Smooth muscle cell (in vitro differentiated cells): Measurements from ENCODE around the gene UBB. TPM values are rescaled to one million over a fixed set of nuclear protein-coding genes. Genes with fewer than 3 reads are reported as not detected.

Experiments used
- DNase-seq: peaks from one replicate; lab custom pipeline; 2025; ENCODE audit not compliant: unreplicated experiment; lab: John Stamatoyannopoulos, UW
- H2AFZ ChIP-seq: fragments of 200-600 bp; sonication (generic); 2 replicates; pipeline ENCODE4 v1.6.0; 2016; ENCODE audit warnings: antibody characterized with exemption, low read depth, mild to moderate bottlenecking
- H3F3A ChIP-seq: fragments of 200-600 bp; sonication (generic); 2 replicates; pipeline ENCODE4 v1.6.0; 2017; ENCODE audit warnings: antibody characterized with exemption, low read depth
- H3K27ac ChIP-seq: fragments of 200-600 bp; sonication (generic); 2 replicates; pipeline ENCODE4 v1.5.1; 2016; ENCODE audit warnings: low read depth, mild to moderate bottlenecking
- H3K27me3 ChIP-seq: fragments of 200-600 bp; sonication (generic); 2 replicates; pipeline ENCODE4 v1.6.1; 2016; ENCODE audit warnings: low read depth, mild to moderate bottlenecking
- H3K36me3 ChIP-seq: fragments of 200-600 bp; sonication (generic); 2 replicates; pipeline ENCODE4 v1.5.1; 2016; ENCODE audit warnings: low read depth
- H3K4me1 ChIP-seq: fragments of 200-600 bp; sonication (generic); 2 replicates; pipeline ENCODE4 v1.5.1; 2016; ENCODE audit warnings: low read depth
- H3K4me2 ChIP-seq: fragments of 200-600 bp; sonication (generic); 2 replicates; pipeline ENCODE4 v1.6.0; 2016; ENCODE audit warnings: mild to moderate bottlenecking
- H3K4me3 ChIP-seq: fragments of 200-600 bp; sonication (generic); 2 replicates; pipeline ENCODE4 v1.5.1; 2016; ENCODE audit warnings: mild to moderate bottlenecking
- H3K79me2 ChIP-seq: fragments of 200-600 bp; sonication (generic); 2 replicates; pipeline ENCODE4 v1.6.0; 2016; ENCODE audit warnings: low read depth, mild to moderate bottlenecking
- H3K9ac ChIP-seq: fragments of 200-600 bp; sonication (generic); 2 replicates; pipeline ENCODE4 v1.6.0; 2016; ENCODE audit warnings: low read depth
- H3K9me3 ChIP-seq: fragments of 200-600 bp; sonication (generic); replicated peaks from 2 replicates; pipeline ENCODE4 v1.5.1; 2016; ENCODE audit warnings: low read depth
- H4K20me1 ChIP-seq: fragments of 200-600 bp; sonication (generic); 2 replicates; pipeline ENCODE4 v1.6.0; 2016; ENCODE audit warnings: low read depth
- WGBS: methylation state at CpG from one replicate; pipeline ENCODE4 v1.1.7; 2016; ENCODE audit warnings: low lambda C conversion rate; 5-methylcytosine and 5-hydroxymethylcytosine counted together
- polyA plus RNA-seq: library from polyadenylated mRNA; unstranded; fragments of >200 nt; fragmentation: Nextera tagmentation; extraction: Ambion mirVana; gene quantifications from 2 replicates; pipeline ENCODE4 v1.2.1, GENCODE V29; 2016
- total RNA-seq: library from RNA; depleted of rRNA; stranded (reverse); fragments of >200 nt; gene quantifications from 2 replicates; pipeline ENCODE4 v1.2.3, GENCODE V29; 2014
- TF ChIP-seq, protein P1 (sequence below): fragments of 200-600 bp; sonication (generic); IDR thresholded peaks from 2 replicates; pipeline ENCODE4 v1.5.1; 2017; ENCODE audit warnings: borderline replicate concordance, mild to moderate bottlenecking, antibody characterized with exemption; ENCODE audit not compliant: insufficient read depth, poor library complexity, severe bottlenecking

The UBB gene
- total and polyA plus RNA-seq, 2 experiments from 2014 or later = 1,184 to 2,323 TPM

DNA sequence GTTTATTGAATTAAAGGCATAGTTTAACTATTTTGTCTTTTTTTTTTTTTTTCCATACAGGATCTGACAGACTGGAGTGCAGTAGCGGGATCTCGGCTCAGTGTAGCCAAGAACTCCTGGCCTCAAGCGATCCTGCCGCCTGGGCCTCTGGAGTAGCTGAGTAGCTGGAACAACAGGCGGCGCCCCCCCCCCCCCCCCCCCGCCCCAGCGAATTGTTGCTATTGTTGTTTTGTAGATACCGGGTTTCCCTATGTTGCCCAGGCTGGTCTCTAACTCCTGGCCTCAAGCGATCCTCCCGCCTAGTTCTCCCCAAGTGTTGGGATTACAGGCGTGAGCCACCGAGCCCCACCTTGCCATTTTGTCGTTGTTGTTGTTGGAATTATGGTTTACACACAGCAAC, 26.3 kb upstream of the UBB start:
- H3K9me3 ChIP-seq = no peaks in the 10 kb centered on the region
- no peak overlapping the region for H3K9ac ChIP-seq
- H3K36me3 ChIP-seq = no peaks in the 10 kb centered on the region
- H4K20me1 ChIP-seq = no peaks in the 10 kb centered on the region
- peaks cover 13% of the 10 kb centered on the region for H3K79me2 ChIP-seq
- no peak overlapping the region for H3K4me3 ChIP-seq
- WGBS = 82% methylated on average over 14 of the region's 14 CpGs
- H3K27me3 ChIP-seq = no peaks in the 10 kb centered on the region
- peaks cover 8% of the 10 kb centered on the region for H3K4me1 ChIP-seq
- TF ChIP-seq, protein P1, sequence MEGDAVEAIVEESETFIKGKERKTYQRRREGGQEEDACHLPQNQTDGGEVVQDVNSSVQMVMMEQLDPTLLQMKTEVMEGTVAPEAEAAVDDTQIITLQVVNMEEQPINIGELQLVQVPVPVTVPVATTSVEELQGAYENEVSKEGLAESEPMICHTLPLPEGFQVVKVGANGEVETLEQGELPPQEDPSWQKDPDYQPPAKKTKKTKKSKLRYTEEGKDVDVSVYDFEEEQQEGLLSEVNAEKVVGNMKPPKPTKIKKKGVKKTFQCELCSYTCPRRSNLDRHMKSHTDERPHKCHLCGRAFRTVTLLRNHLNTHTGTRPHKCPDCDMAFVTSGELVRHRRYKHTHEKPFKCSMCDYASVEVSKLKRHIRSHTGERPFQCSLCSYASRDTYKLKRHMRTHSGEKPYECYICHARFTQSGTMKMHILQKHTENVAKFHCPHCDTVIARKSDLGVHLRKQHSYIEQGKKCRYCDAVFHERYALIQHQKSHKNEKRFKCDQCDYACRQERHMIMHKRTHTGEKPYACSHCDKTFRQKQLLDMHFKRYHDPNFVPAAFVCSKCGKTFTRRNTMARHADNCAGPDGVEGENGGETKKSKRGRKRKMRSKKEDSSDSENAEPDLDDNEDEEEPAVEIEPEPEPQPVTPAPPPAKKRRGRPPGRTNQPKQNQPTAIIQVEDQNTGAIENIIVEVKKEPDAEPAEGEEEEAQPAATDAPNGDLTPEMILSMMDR = no peak
- no peaks in the 10 kb centered on the region for H3F3A ChIP-seq
- no peak overlapping the region for H2AFZ ChIP-seq
- H3K27ac ChIP-seq = no peak overlapping the region
- no peak overlapping the region for H3K4me2 ChIP-seq
- DNase-seq = no peak

DNA sequence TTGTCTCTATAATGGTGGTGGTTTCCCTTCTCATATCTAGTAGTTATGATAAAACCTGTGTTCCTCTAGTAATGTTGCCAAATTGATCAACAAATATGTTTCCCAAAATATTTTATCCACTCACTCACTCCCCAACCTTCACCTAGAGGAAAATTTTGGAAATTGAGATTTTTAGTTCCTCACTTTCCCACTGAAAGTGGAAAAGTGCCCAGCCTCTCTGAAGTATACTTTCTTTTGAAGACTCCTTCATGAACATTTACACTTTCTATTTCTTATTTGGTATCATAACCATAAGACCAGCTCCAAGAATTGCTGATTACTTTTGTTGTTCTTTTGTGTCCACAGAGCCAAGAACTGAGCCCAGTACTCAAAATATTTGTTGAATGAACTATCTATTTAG, 22.5 kb upstream of the UBB start:
- no peak for DNase-seq

DNA sequence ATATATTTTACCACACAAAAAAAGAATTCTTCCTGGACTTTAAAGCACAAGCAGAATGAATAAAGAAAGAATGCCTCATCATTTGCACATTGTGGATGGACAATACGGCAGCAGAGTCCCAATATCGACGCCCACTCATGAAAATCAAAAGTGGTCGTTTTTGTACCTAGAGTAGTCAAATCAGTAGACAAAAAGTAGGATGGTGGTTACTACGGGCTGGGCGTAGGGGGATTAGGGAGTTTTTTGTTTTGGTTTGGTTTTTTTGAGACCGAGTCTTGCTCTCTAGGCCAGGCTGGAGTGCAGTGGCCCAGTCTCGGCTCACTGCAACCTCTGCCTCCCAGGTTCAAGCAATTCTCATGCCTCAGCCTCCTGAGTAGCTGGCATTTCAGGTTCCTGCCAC, 19.0 kb upstream of the UBB start:
- H3K4me1 ChIP-seq = peaks cover 3% of the 10 kb centered on the region
- no peak overlapping the region for H3K4me2 ChIP-seq
- no peak overlapping the region for H3K9ac ChIP-seq
- no peaks in the 10 kb centered on the region for H3F3A ChIP-seq
- H3K79me2 ChIP-seq = no peaks in the 10 kb centered on the region
- H3K4me3 ChIP-seq = no peak overlapping the region
- no peak for DNase-seq
- no peaks in the 10 kb centered on the region for H4K20me1 ChIP-seq
- no peak overlapping the region for H3K27ac ChIP-seq
- H3K27me3 ChIP-seq = no peaks in the 10 kb centered on the region
- H3K9me3 ChIP-seq = no peaks in the 10 kb centered on the region
- no peak overlapping the region for H2AFZ ChIP-seq
- WGBS = 90% methylated on average over 8 of the region's 8 CpGs
- TF ChIP-seq, protein P1 = no peak
- H3K36me3 ChIP-seq = no peaks in the 10 kb centered on the region

More for the DNA sequence above, 22.5 kb upstream of the UBB start:
- H3K4me3 ChIP-seq = no peak overlapping the region
- H3K27ac ChIP-seq = no peak overlapping the region
- no peaks in the 10 kb centered on the region for H3K36me3 ChIP-seq
- no peaks in the 10 kb centered on the region for H3K4me1 ChIP-seq
- H3K9me3 ChIP-seq = no peaks in the 10 kb centered on the region
- H4K20me1 ChIP-seq = no peaks in the 10 kb centered on the region
- no peaks in the 10 kb centered on the region for H3F3A ChIP-seq
- H3K79me2 ChIP-seq = no peaks in the 10 kb centered on the region
- H3K27me3 ChIP-seq = no peaks in the 10 kb centered on the region
- H3K9ac ChIP-seq = no peak overlapping the region
- no peak overlapping the region for H2AFZ ChIP-seq
- H3K4me2 ChIP-seq = no peak overlapping the region
- TF ChIP-seq, protein P1 = no peak

DNA sequence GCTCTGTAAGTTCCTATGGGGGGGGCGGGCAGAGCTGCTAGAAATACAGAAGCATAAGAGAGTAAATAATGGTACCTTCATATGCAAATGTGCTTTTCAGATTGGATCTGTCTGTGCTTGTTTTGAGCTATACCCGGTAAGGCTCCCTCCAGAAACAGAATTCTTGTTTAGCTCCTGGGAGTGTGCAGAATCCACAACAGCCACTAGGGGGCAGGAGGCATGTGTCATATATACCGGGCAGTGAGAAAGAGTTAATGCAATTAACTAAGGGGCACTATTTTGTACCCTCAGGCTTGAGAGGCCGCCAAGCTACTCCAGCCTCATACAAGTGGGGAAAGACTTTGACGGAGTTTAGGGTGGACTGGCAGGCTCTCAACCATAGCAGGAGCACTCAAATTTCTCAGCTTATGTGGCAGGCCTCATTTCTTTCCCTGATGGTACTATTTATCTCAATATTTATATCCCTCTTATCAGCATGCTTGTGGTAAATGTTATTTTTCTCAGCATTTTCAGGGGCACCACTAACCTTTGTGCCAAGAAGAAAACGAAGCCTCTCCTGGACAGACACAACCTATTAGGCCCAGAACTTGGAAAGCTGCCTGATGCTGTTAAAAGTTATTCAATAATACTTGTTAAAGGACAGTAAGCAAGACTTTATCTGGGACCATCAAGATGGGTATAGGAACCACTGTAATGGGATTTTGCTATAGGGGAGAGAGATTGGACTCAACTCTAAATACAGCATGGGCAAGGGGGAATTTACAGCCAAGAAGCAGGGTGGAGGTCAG, 16.9 kb upstream of the UBB start:
- Histone ChIP-seq H3K27ac (no peak overlapping the region), H2AFZ (peak overlapping the region; percentile 48), H4K20me1 (no peaks in the 10 kb centered on the region), H3K4me1 (peaks cover 3% of the 10 kb centered on the region), H3K4me3 (no peak overlapping the region), H3K9ac (no peak overlapping the region), H3K27me3 (no peaks in the 10 kb centered on the region), H3K4me2 (peak overlapping the region; percentile 27), H3K79me2 (no peaks in the 10 kb centered on the region), H3F3A (no peaks in the 10 kb centered on the region), H3K36me3 (no peaks in the 10 kb centered on the region), H3K9me3 (no peaks in the 10 kb centered on the region)
- peak; percentile 20 for DNase-seq
- TF ChIP-seq, protein P1 = peak; percentile 93
- 9% methylated on average over 6 of the region's 6 CpGs for WGBS
